Measurements from ENCODE around the gene BCOR.

The BCOR gene

GRCh38 chrX:40097504-40098263, at the start of gene BCOR:
Gene BCOR (minus strand): TSS chrX:40097958. CDS start chrX:40077929, 20,029 bp downstream.
- DNase-seq (ENCODE audit: low read depth), result peak; percentile 55

DNA sequence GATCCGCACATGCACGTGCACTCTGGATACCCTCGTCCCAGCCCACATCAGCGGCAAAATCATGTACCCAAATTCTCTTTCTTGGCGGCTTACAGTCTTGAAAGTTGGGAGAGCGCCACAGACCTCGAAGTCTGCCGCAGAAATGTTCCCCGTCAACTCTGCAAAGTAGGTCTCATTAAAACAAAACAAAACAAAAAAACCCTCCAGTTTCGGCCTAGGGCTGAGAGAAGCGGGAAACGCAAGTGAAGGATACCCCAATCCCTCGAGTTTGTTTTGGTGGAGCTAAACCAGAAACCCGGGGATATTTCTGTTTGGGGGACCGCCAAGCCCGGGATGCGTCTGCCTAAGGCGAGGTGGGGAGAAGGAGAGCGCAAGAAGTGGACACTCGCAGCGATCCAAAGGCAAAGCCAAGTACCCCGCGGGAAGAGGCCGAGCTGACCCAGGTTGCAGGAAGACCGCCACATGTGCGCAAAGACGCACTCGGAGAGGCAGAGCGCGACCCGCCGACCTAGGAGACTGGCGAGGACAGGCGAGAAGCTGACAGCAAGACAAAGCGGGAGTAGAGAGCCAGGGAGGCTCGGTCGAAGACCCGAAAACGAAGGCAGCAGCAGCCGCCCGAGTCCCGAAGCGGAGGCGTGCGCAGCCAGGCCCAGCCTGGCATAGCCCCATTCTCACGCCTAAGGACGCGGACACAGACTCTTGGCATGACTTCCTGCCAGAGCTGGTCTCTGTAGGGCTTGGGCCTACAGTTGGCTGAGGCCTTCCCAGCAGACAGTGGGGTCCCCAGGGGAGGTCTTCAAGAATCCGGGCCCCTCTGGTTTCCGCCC, 49.6 kb upstream of the BCOR start:
- no peak for DNase-seq (ENCODE audit: low read depth)

- DNase-seq (ENCODE audit: low read depth), result peak; percentile 44
Observed at GRCh38 chrX:40146262-40147125, 48.7 kb upstream of the BCOR start.

DNA sequence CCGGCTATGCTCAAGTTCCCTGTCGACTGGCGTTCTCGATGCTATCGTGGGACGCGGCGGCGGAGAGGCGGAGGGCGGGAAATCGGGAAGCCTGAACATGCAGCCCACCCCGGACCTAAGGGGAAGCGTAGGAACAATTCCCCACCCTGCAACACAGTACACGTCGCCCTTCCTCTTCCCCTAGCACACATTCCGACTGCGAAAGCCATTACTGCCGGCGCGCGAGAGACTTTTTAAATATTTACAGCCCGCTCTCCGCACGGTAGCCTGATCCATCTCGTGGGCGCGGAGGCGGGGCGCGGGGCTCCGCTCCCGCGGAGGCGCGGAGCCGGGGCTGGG, 48.1 kb upstream of the BCOR start:
- DNase-seq (ENCODE audit: low read depth), result no peak

- no peak for DNase-seq (ENCODE audit: low read depth)
Observed at GRCh38 chrX:40145001-40145922, 47.5 kb upstream of the BCOR start.

DNA sequence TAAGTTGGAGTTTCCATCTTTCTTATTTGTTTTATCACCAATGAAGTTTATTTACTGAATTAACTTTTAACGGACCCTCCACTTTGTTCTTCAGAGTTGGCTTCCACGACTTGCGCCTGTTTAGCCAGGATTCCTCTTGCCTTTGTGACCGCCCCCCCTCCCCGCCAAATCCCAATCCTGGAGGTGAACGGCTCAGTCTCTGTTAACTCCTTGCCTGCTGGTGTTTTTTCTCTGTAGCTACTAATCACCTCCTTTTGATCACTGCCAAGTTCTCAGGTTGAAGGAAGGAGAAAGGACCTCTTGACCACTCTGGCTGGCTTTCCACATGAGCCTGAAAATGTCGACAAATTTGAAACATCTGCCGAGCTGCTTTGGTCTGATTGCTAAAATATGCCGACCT, 46.8 kb upstream of the BCOR start:
- no peak for DNase-seq (ENCODE audit: low read depth)

- no peak for DNase-seq (ENCODE audit: low read depth)
Observed at GRCh38 chrX:40143987-40144386, 46.2 kb upstream of the BCOR start.

DNA sequence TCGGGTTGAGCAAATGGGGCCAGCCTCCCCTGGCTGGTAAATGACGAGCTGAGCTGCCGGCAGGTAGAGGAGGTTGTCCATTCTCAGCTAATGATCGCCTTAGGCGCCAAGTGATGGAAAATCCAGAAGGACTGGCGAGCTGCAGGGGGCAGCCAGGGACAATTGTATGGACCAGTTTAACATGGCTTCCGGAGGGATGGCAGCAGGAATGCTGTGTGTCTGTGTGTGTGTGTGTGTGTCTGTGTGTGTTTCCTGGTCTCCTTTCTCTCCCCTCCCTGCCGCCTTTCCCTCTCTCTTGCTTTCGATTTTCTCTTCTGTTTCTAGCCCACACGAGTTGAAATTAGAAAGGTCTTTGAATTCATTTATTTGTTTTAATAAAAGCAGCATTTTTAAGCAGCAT, 45.2 kb upstream of the BCOR start:
- DNase-seq (ENCODE audit: low read depth), result no peak

DNA sequence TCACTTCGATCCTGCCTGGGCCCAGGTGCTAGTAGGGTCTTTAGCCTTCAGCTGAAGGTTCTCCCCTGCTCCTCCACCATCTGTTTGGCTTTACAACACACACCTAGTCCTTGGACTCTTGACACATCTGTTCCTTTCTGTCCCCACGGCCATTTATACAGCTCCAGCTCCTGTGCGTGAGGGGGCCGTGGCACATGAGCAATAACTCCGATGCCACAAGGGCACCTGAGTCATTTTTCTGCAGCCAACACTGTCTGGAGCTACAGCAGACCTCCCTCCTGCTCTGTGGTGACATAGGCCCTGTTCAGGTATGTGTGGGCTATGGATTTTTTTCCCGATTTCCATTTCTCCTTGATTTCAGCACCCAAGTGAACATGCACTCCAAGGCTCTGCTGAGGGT, 44.7 kb upstream of the BCOR start:
- no peak for DNase-seq (ENCODE audit: low read depth)

GRCh38 chrX:40140706-40141499, 43.1 kb upstream of the BCOR start:
- DNase-seq (ENCODE audit: low read depth), result no peak

GRCh38 chrX:40132751-40133150, 35.0 kb upstream of the BCOR start:
- peak; percentile 85 for DNase-seq (ENCODE audit: low read depth)

GRCh38 chrX:40131654-40132337, 34.0 kb upstream of the BCOR start:
- DNase-seq (ENCODE audit: low read depth), result no peak

- DNase-seq (ENCODE audit: low read depth), result peak; percentile 78
Observed at GRCh38 chrX:40130207-40130606, 32.4 kb upstream of the BCOR start.

DNA sequence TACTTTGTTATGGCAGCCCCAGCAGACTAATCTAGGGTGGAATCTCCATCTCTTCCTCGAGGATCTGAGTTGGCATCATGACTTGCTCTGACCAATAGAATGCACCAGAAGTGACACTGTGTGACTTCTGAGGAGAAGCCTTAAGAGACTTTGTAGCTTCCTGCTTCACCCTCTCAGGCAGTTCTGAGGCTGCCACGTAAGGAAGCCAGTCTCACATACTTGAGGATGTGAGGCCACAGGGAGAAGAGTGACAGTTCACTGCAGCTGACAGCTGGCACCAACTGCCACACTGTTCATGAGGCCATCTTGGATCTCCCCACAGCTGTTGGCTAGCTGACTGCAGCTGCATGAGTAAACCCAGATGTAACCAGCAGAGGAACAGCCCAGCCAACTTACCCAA, 29.3 kb upstream of the BCOR start:
- DNase-seq (ENCODE audit: low read depth), result no peak

DNA sequence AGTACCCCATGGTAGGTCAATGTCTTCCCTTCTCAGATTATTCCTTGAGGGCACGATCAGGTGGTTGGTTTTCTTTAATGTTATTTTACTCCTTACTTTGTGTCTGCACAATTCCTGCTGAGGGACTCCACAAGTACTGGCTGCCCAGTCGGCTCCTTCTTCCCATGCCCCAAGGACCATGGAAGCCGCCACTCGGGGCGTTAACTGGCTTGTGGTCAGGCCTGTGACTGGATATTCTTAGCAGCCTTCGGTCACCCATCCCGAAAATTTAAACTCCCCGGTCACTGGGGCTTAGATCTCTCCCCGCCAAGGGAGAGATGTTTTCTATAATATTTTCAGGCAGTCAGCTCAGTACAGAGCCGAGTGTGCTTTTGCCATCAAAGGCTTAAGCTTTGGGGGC, 24.7 kb upstream of the BCOR start:
- DNase-seq (ENCODE audit: low read depth), result no peak

- DNase-seq (ENCODE audit: low read depth), result no peak
Observed at GRCh38 chrX:40121618-40122017, 23.9 kb upstream of the BCOR start.

GRCh38 chrX:40120838-40121580, 23.3 kb upstream of the BCOR start:
- no peak for DNase-seq (ENCODE audit: low read depth)

DNA sequence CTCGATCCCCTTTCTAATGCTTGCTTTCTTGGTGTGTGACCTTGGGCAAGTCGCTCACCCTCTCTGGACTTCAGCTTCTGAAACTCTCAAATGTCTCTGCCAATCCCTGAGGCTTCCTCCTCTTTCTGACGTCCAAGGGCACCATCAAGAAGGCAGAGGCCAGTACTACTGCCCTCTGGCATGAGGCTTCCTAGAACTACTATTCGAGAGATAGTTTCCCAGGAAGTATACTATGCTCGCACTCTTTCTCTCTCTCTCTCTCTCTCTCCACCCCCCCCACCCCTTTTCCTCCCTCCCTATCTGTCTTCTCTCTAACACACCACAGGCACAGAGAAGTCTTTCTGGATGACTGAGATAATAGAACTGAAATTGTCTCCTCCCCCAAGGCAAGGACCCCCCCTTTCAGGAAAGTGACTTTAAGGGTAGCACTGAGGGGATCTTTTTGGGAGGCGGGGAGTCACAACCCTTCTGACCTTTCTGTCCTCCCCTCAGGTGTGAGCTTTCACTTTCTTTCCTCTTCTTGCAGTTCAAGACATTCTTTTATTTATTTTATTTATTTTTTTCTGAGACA, 20.0 kb upstream of the BCOR start:
- no peak for DNase-seq (ENCODE audit: low read depth)

DNA sequence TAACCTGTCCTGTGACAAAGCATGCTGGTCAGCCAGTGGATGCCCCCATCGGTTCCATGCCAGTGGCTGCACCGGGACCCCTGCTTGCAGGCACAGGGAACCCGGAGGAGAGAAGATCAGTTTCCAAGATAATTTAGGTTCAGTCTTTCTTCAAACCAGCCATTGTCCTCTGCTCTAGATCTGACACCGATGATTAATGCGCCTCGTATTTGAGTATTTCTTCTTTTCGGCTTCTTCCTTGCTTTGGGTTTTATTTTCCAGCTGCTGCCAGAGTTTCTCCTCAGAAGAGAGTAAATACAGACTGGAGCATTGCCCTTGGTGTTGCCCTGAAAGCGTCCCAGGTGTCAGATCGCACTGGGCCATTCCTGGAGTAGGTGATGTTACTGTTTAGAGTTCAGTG, 19.2 kb upstream of the BCOR start:
- DNase-seq (ENCODE audit: low read depth), result no peak

All from iris pigment epithelial cell (primary cell).